Effector memory CD4-positive, alpha-beta T cell (primary cell): ENCODE data around the gene TRPM8.
"Not testable (repeated sequence)": the region's sequence is repeated elsewhere in the genome, so short reads cannot be mapped to it uniquely, and the experiment has no call there.

Source experiments
- DNase-seq, 3 donors: peaks; one replicate each; pipeline ENCODE4 v3.0.0-alpha.2; 2020
- H3K27ac ChIP-seq: 2 replicates; pipeline ENCODE4 v1.7.0; 2013; ENCODE audit warnings: mild to moderate bottlenecking, low read length, moderate library complexity; ENCODE audit not compliant: insufficient read depth, poor library complexity, severe bottlenecking
- H3K27me3 ChIP-seq: replicated peaks from 2 replicates; pipeline ENCODE4 v1.7.0; 2013; ENCODE audit warnings: mild to moderate bottlenecking, low read length; ENCODE audit not compliant: insufficient read depth, control insufficient read depth, poor library complexity, severe bottlenecking
- H3K36me3 ChIP-seq: 2 replicates; pipeline ENCODE4 v1.7.0; 2013; ENCODE audit warnings: mild to moderate bottlenecking, low read length, moderate library complexity; ENCODE audit not compliant: control insufficient read depth, insufficient read depth
- H3K4me1 ChIP-seq: 2 replicates; pipeline ENCODE4 v1.7.0; 2013; ENCODE audit warnings: low read length, mild to moderate bottlenecking; ENCODE audit not compliant: control insufficient read depth, insufficient read depth, poor library complexity, severe bottlenecking
- H3K4me3 ChIP-seq: 2 replicates; pipeline ENCODE4 v1.7.0; 2013; ENCODE audit warnings: low read length, low read depth, mild to moderate bottlenecking; ENCODE audit not compliant: insufficient read depth, poor library complexity, severe bottlenecking
- H3K9me3 ChIP-seq: 2 replicates; pipeline ENCODE4 v1.7.0; 2013; ENCODE audit warnings: mild to moderate bottlenecking, low read length, moderate library complexity; ENCODE audit not compliant: control insufficient read depth
- total RNA-seq, 3 donors: gene quantifications; one replicate each; lab custom pipeline; 2026; lab: John Stamatoyannopoulos, UW

The TRPM8 gene
- 0 to 0.09 (median 0) reads per million in 3 donors for total RNA-seq

GRCh38 chr2:233917116-233917515 is at the start of gene TRPM8:
Gene TRPM8, plus strand, starts transcription at chr2:233917373. Its CDS starts 9,165 bp downstream, at chr2:233926538.
- no peak within 1 kb of the TSS for H3K4me3 ChIP-seq
- H3K9me3 ChIP-seq = no peaks in the 10 kb centered on the region
- no peak for DNase-seq
- no peak within 1 kb of the TSS for H3K27ac ChIP-seq
- H3K4me1 ChIP-seq = no peaks in the 10 kb centered on the region
- H3K36me3 ChIP-seq = no peaks in the 10 kb centered on the region
- no peaks in the 10 kb centered on the region for H3K27me3 ChIP-seq

- Histone ChIP-seq H3K9me3 (no peaks in the 10 kb centered on the region), H3K27ac (no peak within 1 kb of the TSS), H3K4me1 (no peaks in the 10 kb centered on the region), H3K27me3 (no peaks in the 10 kb centered on the region), H3K4me3 (peak within 1 kb of the TSS; percentile 57), H3K36me3 (no peaks in the 10 kb centered on the region)
- DNase-seq = peak in 2 of 3 donors; percentile 26 to 43
Measured at GRCh38 chr2:233867993-233868532, 49.1 kb upstream of the TRPM8 start, which contains the start of gene MSL3B. Gene MSL3B, minus strand, starts transcription at chr2:233868386.

GRCh38 chr2:233871432-233871831 is 45.7 kb upstream of the TRPM8 start:
- no peak for DNase-seq
- Histone ChIP-seq H3K27me3 (no peaks in the 10 kb centered on the region), H3K9me3 (no peaks in the 10 kb centered on the region), H3K4me1 (no peaks in the 10 kb centered on the region), H3K4me3 (no peak overlapping the region), H3K27ac (no peak overlapping the region), H3K36me3 (no peaks in the 10 kb centered on the region)

- not testable (repeated sequence) for H3K4me1 ChIP-seq, DNase-seq, H3K36me3 ChIP-seq, H3K4me3 ChIP-seq, H3K9me3 ChIP-seq, H3K27ac ChIP-seq, H3K27me3 ChIP-seq
Measured at GRCh38 chr2:233872125-233872524, 45.0 kb upstream of the TRPM8 start.

- H3K9me3 ChIP-seq = no peaks in the 10 kb centered on the region
- H3K36me3 ChIP-seq = no peaks in the 10 kb centered on the region
- H3K4me1 ChIP-seq = no peaks in the 10 kb centered on the region
- no peak overlapping the region for H3K27ac ChIP-seq
- no peak for DNase-seq
- no peak overlapping the region for H3K4me3 ChIP-seq
- peaks cover 8% of the 10 kb centered on the region for H3K27me3 ChIP-seq
Measured at GRCh38 chr2:233882353-233882752, 34.8 kb upstream of the TRPM8 start.

- Histone ChIP-seq H3K27ac (no peak overlapping the region), H3K9me3 (no peaks in the 10 kb centered on the region), H3K4me1 (no peaks in the 10 kb centered on the region), H3K4me3 (no peak overlapping the region), H3K36me3 (no peaks in the 10 kb centered on the region), H3K27me3 (peaks cover 10% of the 10 kb centered on the region)
- no peak for DNase-seq
Measured at GRCh38 chr2:233892793-233893192, 24.4 kb upstream of the TRPM8 start.

- H3K9me3 ChIP-seq, H3K27ac ChIP-seq, H3K4me1 ChIP-seq, H3K27me3 ChIP-seq, DNase-seq, H3K36me3 ChIP-seq, H3K4me3 ChIP-seq: not testable (repeated sequence)
Measured at GRCh38 chr2:233896253-233896652, 20.9 kb upstream of the TRPM8 start.

- peaks cover 5% of the 10 kb centered on the region for H3K4me1 ChIP-seq
- no peaks in the 10 kb centered on the region for H3K9me3 ChIP-seq
- H3K4me3 ChIP-seq = no peak overlapping the region
- no peak overlapping the region for H3K27ac ChIP-seq
- H3K27me3 ChIP-seq = no peaks in the 10 kb centered on the region
- no peaks in the 10 kb centered on the region for H3K36me3 ChIP-seq
- DNase-seq = no peak
Measured at GRCh38 chr2:233901367-233901766, 15.8 kb upstream of the TRPM8 start.

- no peaks in the 10 kb centered on the region for H3K27me3 ChIP-seq
- peaks cover 5% of the 10 kb centered on the region for H3K4me1 ChIP-seq
- no peak for DNase-seq
- H3K27ac ChIP-seq = no peak overlapping the region
- no peaks in the 10 kb centered on the region for H3K36me3 ChIP-seq
- no peak overlapping the region for H3K4me3 ChIP-seq
- H3K9me3 ChIP-seq = no peaks in the 10 kb centered on the region
Measured at GRCh38 chr2:233901884-233902283, 15.3 kb upstream of the TRPM8 start.

GRCh38 chr2:233905945-233906344 is 11.2 kb upstream of the TRPM8 start:
- H3K27me3 ChIP-seq = no peaks in the 10 kb centered on the region
- no peak overlapping the region for H3K4me3 ChIP-seq
- H3K9me3 ChIP-seq = no peaks in the 10 kb centered on the region
- no peaks in the 10 kb centered on the region for H3K4me1 ChIP-seq
- no peak for DNase-seq
- H3K27ac ChIP-seq = no peak overlapping the region
- H3K36me3 ChIP-seq = no peaks in the 10 kb centered on the region
